K562 (cell line): ENCODE data around the gene B3GNT9. TPM values are rescaled to one million over a fixed set of nuclear protein-coding genes. Genes with fewer than 3 reads are reported as not detected.
A peak's percentile ranks its signal among the peaks of the same experiment; 100 is the strongest.

Experiments used
- ATAC-seq: fragments of 200-7000 bp; cut with Tn5 transposase; 3 replicates; pipeline ENCODE4 v1.9.1; 2020; ENCODE audit warnings: moderate library complexity
- BruUV-seq: library from RNA; stranded (reverse); fragments of 400-500 nt; replicated peaks from 2 replicates; lab custom pipeline; 2021; lab: Mats Ljungman, UMichigan
- CTCF ChIA-PET: fragments of 300-600 bp; formaldehyde crosslinking; extraction: SDS; loops from one replicate; lab custom pipeline; 2021; ENCODE audit warnings: low intra/inter-chr PET ratio; lab: Yijun Ruan, JAX
- POLR2A ChIA-PET: fragments of 300-600, 350-650 bp; sonication (Branson Sonifier 250); formaldehyde crosslinking; extraction: SDS; loops from one replicate; lab custom pipeline; 2021; ENCODE audit warnings: antibody characterized with exemption, inconsistent platforms; lab: Yijun Ruan, JAX
- DNase-seq, 4 experiments: peaks; one replicate each; pipeline versions ENCODE4 v3.0.0 to v3.0.0-alpha.2; 2011 to 2018; ENCODE audit warnings: low spot score in 3 of 4, mixed read lengths in 3 of 4; ENCODE audit errors: extremely low read depth in 1 of 4
- FAIRE-seq: peaks from 2 replicates; lab custom pipeline; 2011; peaks lifted over from hg19 to GRCh38; lab: Jason Lieb, UNC
- H2AFZ ChIP-seq: 2 replicates; pipeline ENCODE4 v1.6.0; 2011; ENCODE audit warnings: low read depth, low read length, control low read depth, inconsistent platforms
- H3K27ac ChIP-seq: fragments of 200-600 bp; 3 replicates; pipeline ENCODE4 v1.8.0; 2011; ENCODE audit warnings: low read depth, mild to moderate bottlenecking, control low read depth, inconsistent platforms, low read length, moderate library complexity, mixed read lengths; ENCODE audit errors: extremely low read depth
- H3K27me3 ChIP-seq, 2 experiments: fragments of 300-600 bp in 1 of 2; 2 replicates in 1 of 2; 3 replicates in 1 of 2; pipeline versions ENCODE4 v1.6.0 to v1.8.0; 2011; ENCODE audit warnings: inconsistent platforms in 2 of 2, low read length in 2 of 2, mild to moderate bottlenecking in 1 of 2, mixed read lengths in 1 of 2, moderate library complexity in 1 of 2; ENCODE audit not compliant: control insufficient read depth in 2 of 2, insufficient read depth in 2 of 2
- H3K36me3 ChIP-seq: fragments of 300-600 bp; 3 replicates; pipeline ENCODE4 v1.8.0; 2011; ENCODE audit warnings: mild to moderate bottlenecking, low read length, inconsistent platforms; ENCODE audit not compliant: control insufficient read depth, insufficient read depth
- H3K4me1 ChIP-seq, 2 experiments: fragments of 200-600 bp in 1 of 2; replicated peaks in 1 of 2; 2 replicates in 1 of 2; 3 replicates in 1 of 2; pipeline versions ENCODE4 v1.5.1 to v1.8.0; 2011; ENCODE audit warnings: inconsistent platforms in 2 of 2, low read length in 2 of 2, mild to moderate bottlenecking in 1 of 2, mixed read lengths in 1 of 2, moderate library complexity in 1 of 2; ENCODE audit not compliant: control insufficient read depth in 2 of 2, insufficient read depth in 2 of 2
- H3K4me2 ChIP-seq: 2 replicates; pipeline ENCODE4 v1.6.1; 2011; ENCODE audit warnings: low read length, control low read depth, inconsistent platforms, mixed read lengths; ENCODE audit not compliant: insufficient read depth
- H3K4me3 ChIP-seq: fragments of 200-600 bp; sonication (generic), shearing (Covaris generic); 2 replicates; pipeline ENCODE4 v1.5.1; 2016; ENCODE audit warnings: control low read depth, inconsistent platforms
- H3K79me2 ChIP-seq: fragments of 200-600 bp; 3 replicates; pipeline ENCODE4 v1.8.0; 2011; ENCODE audit warnings: low read length, inconsistent platforms; ENCODE audit not compliant: control insufficient read depth, insufficient read depth
- H3K9ac ChIP-seq, 2 experiments: 2 replicates each; pipeline versions ENCODE4 v1.6.0 to v1.6.1; 2011; ENCODE audit warnings: low read depth in 2 of 2, low read length in 2 of 2, control low read depth in 1 of 2, inconsistent platforms in 1 of 2, mild to moderate bottlenecking in 1 of 2, mixed read lengths in 1 of 2; ENCODE audit not compliant: insufficient read depth in 1 of 2
- H3K9me1 ChIP-seq: one replicate; pipeline ENCODE4 v1.6.0; 2011; ENCODE audit warnings: inconsistent platforms, mild to moderate bottlenecking, low read length, moderate library complexity; ENCODE audit not compliant: control insufficient read depth, insufficient read depth
- H3K9me3 ChIP-seq: replicated peaks from 2 replicates; pipeline ENCODE4 v1.5.1; 2011; ENCODE audit warnings: low read depth, low read length, inconsistent platforms; ENCODE audit not compliant: control insufficient read depth, insufficient read depth
- H4K20me1 ChIP-seq: replicated peaks from 2 replicates; pipeline ENCODE4 v1.6.1; 2011; ENCODE audit warnings: low read length, inconsistent platforms, mixed read lengths; ENCODE audit not compliant: control insufficient read depth, insufficient read depth
- ATF4 ChIP-seq: fragments of 450-650 bp; formaldehyde crosslinking; IDR thresholded peaks from 2 replicates; pipeline ENCODE4 v1.4.0; 2022; ENCODE audit warnings: mild to moderate bottlenecking, moderate library complexity
- CAMTA2 ChIP-seq: fragments of 250-450 bp; sonication (Bioruptor Pico); conservative IDR thresholded peaks from 2 replicates; pipeline ENCODE4 v1.5.1; 2022
- FOXA3 ChIP-seq, 2 experiments: fragments of 450-650 bp in 1 of 2; sonication (generic) in 1 of 2; formaldehyde crosslinking; IDR thresholded peaks in 1 of 2; conservative IDR thresholded peaks in 1 of 2; 2 replicates each; pipeline versions ENCODE4 v1.4.0 to v1.8.0; 2020 to 2022; ENCODE audit warnings: mild to moderate bottlenecking in 2 of 2, missing genetic modification reagents in 1 of 2
- LEF1 ChIP-seq: fragments of 450-650 bp; IDR thresholded peaks from 2 replicates; pipeline ENCODE4 v1.6.1; 2016; ENCODE audit warnings: mild to moderate bottlenecking
- WGBS: fragments of 100-300 bp; shearing (Covaris generic); methylation state at CpG from one replicate; pipeline ENCODE4 v1.1.6; 2016; ENCODE audit warnings: low coverage, mixed read lengths; ENCODE audit not compliant: insufficient coverage; ENCODE audit errors: missing lambda C conversion rate; 5-methylcytosine and 5-hydroxymethylcytosine counted together
- in situ Hi-C: fragments of 300-500 bp; cut with MboI; formaldehyde crosslinking; loops from 4 replicates; pipeline ENCODE4 v1.15.0; 2018; ENCODE audit warnings: inconsistent platforms, mixed read lengths
- intact Hi-C: fragments of 100-400 bp; cut with micrococcal nuclease; formaldehyde crosslinking; loops from 2 replicates; pipeline ENCODE4 v1.14.2; 2022
- polyA plus RNA-seq, 8 experiments: library from polyadenylated mRNA; depleted of rRNA in 4 of 8; stranded (reverse) in 5 of 8; unstranded in 3 of 8; fragments of >200 nt; fragmentation: Nextera tagmentation in 2 of 8; fragmentation: Illumina TruSeq in 1 of 8; extraction: Ambion mirVana in 2 of 8; extraction: Trizol in 1 of 8; gene quantifications; 2 replicates each; pipeline versions ENCODE4 v1.2.1 to v1.2.3, GENCODE V29; 2011 to 2014; ENCODE audit warnings: inconsistent platforms in 1 of 8, missing spikeins in 1 of 8
- total RNA-seq, 7 experiments: library from RNA; depleted of rRNA in 6 of 7; stranded (reverse); fragments of >200 nt in 6 of 7; fragmentation: Illumina TruSeq in 2 of 7; extraction: Trizol in 2 of 7; gene quantifications; 2 replicates each; pipeline versions ENCODE4 v1.2.1 to v1.2.3, GENCODE V29; 2011 to 2021; ENCODE audit warnings: low replicate concordance in 1 of 7
- TF ChIP-seq, protein P1 (sequence below): conservative IDR thresholded peaks from 2 replicates; pipeline ENCODE4 v1.6.1; 2011; ENCODE audit warnings: low read depth, mild to moderate bottlenecking, low read length; ENCODE audit not compliant: control insufficient read depth
- TF ChIP-seq, protein P2 (sequence below): sonication (generic); formaldehyde crosslinking; IDR thresholded peaks from 2 replicates; pipeline ENCODE4 v1.8.1; 2023; ENCODE audit warnings: mild to moderate bottlenecking, missing genetic modification reagents

B3GNT9 gene
- total and polyA plus RNA-seq, 9 of the 15 experiments (the other 6 are each of a cell fraction or from before 2014, with no cell fraction given): 0.01 to 1.8 (median 1.1) TPM; not detected in 1

DNA sequence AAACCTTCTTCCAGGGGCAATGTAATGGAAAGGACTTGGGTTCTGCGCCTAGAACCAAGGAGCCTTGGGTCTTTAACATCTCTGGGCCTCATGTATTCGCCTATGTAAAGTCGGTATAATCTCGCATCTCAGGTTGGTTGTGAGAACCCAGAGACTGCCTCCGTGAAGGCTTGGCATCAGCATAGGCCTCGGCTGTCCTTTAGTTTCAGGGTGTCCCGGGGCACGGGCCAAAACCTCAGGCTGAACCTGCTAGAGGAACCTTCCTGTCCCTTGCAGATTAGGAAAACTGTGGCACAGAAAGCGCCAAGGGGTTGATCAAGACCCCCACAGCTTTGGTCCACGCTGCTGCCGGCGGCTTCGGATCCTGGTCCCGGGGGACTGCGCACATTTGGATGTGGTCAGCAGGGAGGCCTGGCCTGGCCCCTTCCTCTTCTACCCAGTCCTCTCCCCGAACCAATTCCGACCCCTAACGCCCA lies 41.8 kb downstream of the B3GNT9 start:
- no peak for DNase-seq
- peak overlapping the region; percentile 90 for H3K27ac ChIP-seq
- no peaks in the 10 kb centered on the region for H4K20me1 ChIP-seq
- intact Hi-C loops: no loop called here
- POLR2A ChIA-PET: no interaction called here
- ATAC-seq: no peak
- H2AFZ ChIP-seq: peak overlapping the region; percentile 100
- no peak for TF ChIP-seq LEF1
- TF ChIP-seq, protein P1, sequence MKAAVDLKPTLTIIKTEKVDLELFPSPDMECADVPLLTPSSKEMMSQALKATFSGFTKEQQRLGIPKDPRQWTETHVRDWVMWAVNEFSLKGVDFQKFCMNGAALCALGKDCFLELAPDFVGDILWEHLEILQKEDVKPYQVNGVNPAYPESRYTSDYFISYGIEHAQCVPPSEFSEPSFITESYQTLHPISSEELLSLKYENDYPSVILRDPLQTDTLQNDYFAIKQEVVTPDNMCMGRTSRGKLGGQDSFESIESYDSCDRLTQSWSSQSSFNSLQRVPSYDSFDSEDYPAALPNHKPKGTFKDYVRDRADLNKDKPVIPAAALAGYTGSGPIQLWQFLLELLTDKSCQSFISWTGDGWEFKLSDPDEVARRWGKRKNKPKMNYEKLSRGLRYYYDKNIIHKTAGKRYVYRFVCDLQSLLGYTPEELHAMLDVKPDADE: 0 out of 2 replicates have a peak, but pooled peaks have one; percentile 39
- TF ChIP-seq FOXA3 (CRISPR knock-in tag; conservative IDR thresholded peaks at IDR 0.05 in 1 of 2, IDR thresholded peaks at IDR 0.05 in 1 of 2): 0 out of 4 replicates have a peak, but pooled peaks of 1 of the 2 experiments have one; percentile 47
- TF ChIP-seq CAMTA2 (CRISPR knock-in tag): no peak
- no peak for TF ChIP-seq ATF4 (CRISPR knock-in tag)
- TF ChIP-seq, protein P2, sequence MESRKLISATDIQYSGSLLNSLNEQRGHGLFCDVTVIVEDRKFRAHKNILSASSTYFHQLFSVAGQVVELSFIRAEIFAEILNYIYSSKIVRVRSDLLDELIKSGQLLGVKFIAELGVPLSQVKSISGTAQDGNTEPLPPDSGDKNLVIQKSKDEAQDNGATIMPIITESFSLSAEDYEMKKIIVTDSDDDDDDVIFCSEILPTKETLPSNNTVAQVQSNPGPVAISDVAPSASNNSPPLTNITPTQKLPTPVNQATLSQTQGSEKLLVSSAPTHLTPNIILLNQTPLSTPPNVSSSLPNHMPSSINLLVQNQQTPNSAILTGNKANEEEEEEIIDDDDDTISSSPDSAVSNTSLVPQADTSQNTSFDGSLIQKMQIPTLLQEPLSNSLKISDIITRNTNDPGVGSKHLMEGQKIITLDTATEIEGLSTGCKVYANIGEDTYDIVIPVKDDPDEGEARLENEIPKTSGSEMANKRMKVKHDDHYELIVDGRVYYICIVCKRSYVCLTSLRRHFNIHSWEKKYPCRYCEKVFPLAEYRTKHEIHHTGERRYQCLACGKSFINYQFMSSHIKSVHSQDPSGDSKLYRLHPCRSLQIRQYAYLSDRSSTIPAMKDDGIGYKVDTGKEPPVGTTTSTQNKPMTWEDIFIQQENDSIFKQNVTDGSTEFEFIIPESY (CRISPR knock-in tag): 0 out of 2 replicates have a peak, but pooled peaks have one; percentile 49
- TF ChIP-seq, all 486 proteins: peak for 3
- Histone ChIP-seq H3K36me3 (peaks cover 17% of the 10 kb centered on the region), H3K9me1 (no peaks in the 10 kb centered on the region), H3K4me2 (peak overlapping the region; percentile 100), H3K4me1 (peaks cover 23 to 26% of the 10 kb centered on the region in 2 experiments; a peak in 4 of 5 replicates), H3K4me3 (peak overlapping the region; percentile 98), H3K79me2 (peaks cover 40% of the 10 kb centered on the region), H3K9ac (peak overlapping the region; percentile 86 to 99), H3K9me3 (no peaks in the 10 kb centered on the region), H3K27me3 (no peaks in the 10 kb centered on the region)
- no peak for FAIRE-seq
- no TSS peak for BruUV-seq
- 83% methylated on average over 18 of the region's 18 CpGs for WGBS
- in situ Hi-C loops: no loop called here
- CTCF ChIA-PET: interaction anchor here (1.1 kb wide), 1 partner anchor 166 kb away, joined by 3 read pairs; no protein-coding TSS in a partner anchor
